ENCODE results near the gene KCNQ1.

GRCh38 chr11:2838676-2839294 lies 394.0 kb downstream of the KCNQ1 start:
- no peak for TF ChIP-seq POLR2A (IDR thresholded peaks at IDR 0.05)
- TF ChIP-seq, protein P1, sequence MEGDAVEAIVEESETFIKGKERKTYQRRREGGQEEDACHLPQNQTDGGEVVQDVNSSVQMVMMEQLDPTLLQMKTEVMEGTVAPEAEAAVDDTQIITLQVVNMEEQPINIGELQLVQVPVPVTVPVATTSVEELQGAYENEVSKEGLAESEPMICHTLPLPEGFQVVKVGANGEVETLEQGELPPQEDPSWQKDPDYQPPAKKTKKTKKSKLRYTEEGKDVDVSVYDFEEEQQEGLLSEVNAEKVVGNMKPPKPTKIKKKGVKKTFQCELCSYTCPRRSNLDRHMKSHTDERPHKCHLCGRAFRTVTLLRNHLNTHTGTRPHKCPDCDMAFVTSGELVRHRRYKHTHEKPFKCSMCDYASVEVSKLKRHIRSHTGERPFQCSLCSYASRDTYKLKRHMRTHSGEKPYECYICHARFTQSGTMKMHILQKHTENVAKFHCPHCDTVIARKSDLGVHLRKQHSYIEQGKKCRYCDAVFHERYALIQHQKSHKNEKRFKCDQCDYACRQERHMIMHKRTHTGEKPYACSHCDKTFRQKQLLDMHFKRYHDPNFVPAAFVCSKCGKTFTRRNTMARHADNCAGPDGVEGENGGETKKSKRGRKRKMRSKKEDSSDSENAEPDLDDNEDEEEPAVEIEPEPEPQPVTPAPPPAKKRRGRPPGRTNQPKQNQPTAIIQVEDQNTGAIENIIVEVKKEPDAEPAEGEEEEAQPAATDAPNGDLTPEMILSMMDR (IDR thresholded peaks at IDR 0.05), result no peak

Data from adrenal gland (tissue), 5 donors.